CD14-positive monocyte (primary cell): ENCODE data around the gene ATP6V1D. TPM values are rescaled to one million over a fixed set of nuclear protein-coding genes. Genes with fewer than 3 reads are reported as not detected.
A peak's percentile ranks its signal among the peaks of the same experiment; 100 is the strongest.

Source experiments
- DNase-seq, 3 donors: peaks; one replicate each; pipeline ENCODE4 v3.0.0-alpha.2; 2011 to 2022
- H2AFZ ChIP-seq: 2 replicates; pipeline ENCODE4 v1.6.0; 2012; ENCODE audit warnings: mild to moderate bottlenecking, low read depth, low read length, inconsistent platforms; ENCODE audit not compliant: insufficient read depth, poor library complexity, severe bottlenecking
- H3K27ac ChIP-seq, 2 donors: 1 replicate in 1 of 2; 2 replicates in 1 of 2; pipeline ENCODE4 v1.5.1; 2012 to 2013; ENCODE audit warnings: low read length in 2 of 2, control low read depth in 1 of 2, inconsistent platforms in 1 of 2, low read depth in 1 of 2, mild to moderate bottlenecking in 1 of 2
- H3K27me3 ChIP-seq, 2 donors: one replicate each; pipeline versions ENCODE4 v1.6.0 to v1.6.1; 2011 to 2013; ENCODE audit warnings: low read length in 2 of 2; ENCODE audit not compliant: control insufficient read depth in 2 of 2, insufficient read depth in 2 of 2
- H3K36me3 ChIP-seq, 2 donors: replicated peaks in 1 of 2; 1 replicate in 1 of 2; 2 replicates in 1 of 2; pipeline versions ENCODE4 v1.5.1 to v1.6.1; 2012 to 2013; ENCODE audit warnings: low read length in 2 of 2, control low read depth in 1 of 2, inconsistent platforms in 1 of 2, mild to moderate bottlenecking in 1 of 2; ENCODE audit not compliant: insufficient read depth in 2 of 2, control insufficient read depth in 1 of 2
- H3K4me1 ChIP-seq, 2 donors: 1 replicate in 1 of 2; 2 replicates in 1 of 2; pipeline versions ENCODE4 v1.5.1 to v1.6.1; 2012 to 2013; ENCODE audit warnings: low read length in 2 of 2, control low read depth in 1 of 2, inconsistent platforms in 1 of 2, mild to moderate bottlenecking in 1 of 2, moderate library complexity in 1 of 2; ENCODE audit not compliant: insufficient read depth in 2 of 2, control insufficient read depth in 1 of 2
- H3K4me2 ChIP-seq: replicated peaks from 2 replicates; pipeline ENCODE3; 2012; ENCODE audit warnings: low read length, moderate library complexity, mild to moderate bottlenecking; ENCODE audit not compliant: poor library complexity, severe bottlenecking; ENCODE audit errors: extremely low read depth
- H3K4me3 ChIP-seq, 3 experiments: fragments of 200-600 bp in 1 of 3; sonication (generic) in 1 of 3; replicated peaks in 1 of 3; 1 replicate in 2 of 3; 2 replicates in 1 of 3; pipeline ENCODE4 v1.5.1; 2011 to 2013; ENCODE audit warnings: low read length in 3 of 3, mild to moderate bottlenecking in 3 of 3, control low read depth in 2 of 3, low read depth in 2 of 3, inconsistent platforms in 1 of 3, moderate library complexity in 1 of 3
- H3K79me2 ChIP-seq: 2 replicates; pipeline ENCODE4 v1.6.0; 2012; ENCODE audit warnings: mild to moderate bottlenecking, control low read depth, inconsistent platforms, low read length, moderate library complexity; ENCODE audit not compliant: insufficient read depth
- H3K9ac ChIP-seq: 2 replicates; pipeline ENCODE4 v1.6.0; 2017; ENCODE audit warnings: low read length, mild to moderate bottlenecking; ENCODE audit not compliant: insufficient read depth, poor library complexity, severe bottlenecking
- H3K9me3 ChIP-seq, 2 donors: replicated peaks in 1 of 2; 1 replicate in 1 of 2; 2 replicates in 1 of 2; pipeline versions ENCODE4 v1.5.1 to v1.6.1; 2012 to 2013; ENCODE audit warnings: low read length in 2 of 2, control low read depth in 1 of 2; ENCODE audit not compliant: control insufficient read depth in 1 of 2, insufficient read depth in 1 of 2
- H4K20me1 ChIP-seq: 2 replicates; pipeline ENCODE4 v1.6.0; 2012; ENCODE audit warnings: mild to moderate bottlenecking, low read length, control low read depth, moderate library complexity; ENCODE audit not compliant: insufficient read depth
- H3K27ac Mint-ChIP-seq, 7 donors: one replicate each; pipeline ENCODE4 v1.8.0; 2020; ENCODE audit warnings: mild to moderate bottlenecking in 7 of 7, mixed read lengths in 7 of 7, moderate library complexity in 6 of 7, inconsistent platforms in 2 of 7
- H3K27me3 Mint-ChIP-seq, 3 donors: one replicate each; pipeline ENCODE4 v1.8.0; 2021 to 2022; ENCODE audit warnings: low read depth in 3 of 3, mild to moderate bottlenecking in 3 of 3, mixed read lengths in 3 of 3, moderate library complexity in 3 of 3, inconsistent platforms in 1 of 3
- H3K36me3 Mint-ChIP-seq, 2 donors: one replicate each; pipeline ENCODE4 v1.8.0; 2020; ENCODE audit warnings: mixed read lengths in 2 of 2, inconsistent platforms in 1 of 2, mild to moderate bottlenecking in 1 of 2
- H3K4me1 Mint-ChIP-seq: one replicate; pipeline ENCODE4 v1.8.0; 2020; ENCODE audit warnings: mild to moderate bottlenecking, mixed read lengths
- H3K4me3 Mint-ChIP-seq, 2 donors: one replicate each; pipeline ENCODE4 v1.8.0; 2020; ENCODE audit warnings: mild to moderate bottlenecking in 2 of 2, mixed read lengths in 2 of 2, moderate library complexity in 1 of 2
- H3K9me3 Mint-ChIP-seq, 7 donors: one replicate each; pipeline ENCODE4 v1.8.0; 2020 to 2022; ENCODE audit warnings: mixed read lengths in 7 of 7, mild to moderate bottlenecking in 6 of 7, moderate library complexity in 6 of 7, inconsistent platforms in 2 of 7
- CTCF ChIP-seq: fragments of 200-600 bp; IDR thresholded peaks from one replicate; pipeline ENCODE4 v1.8.0; 2022; ENCODE audit warnings: antibody characterized with exemption, mild to moderate bottlenecking
- WGBS: methylation state at CpG from one replicate; pipeline ENCODE4 v1.1.5; 2013; ENCODE audit warnings: missing lambda C conversion rate; ENCODE audit not compliant: insufficient coverage; 5-methylcytosine and 5-hydroxymethylcytosine counted together
- intact Hi-C, 2 donors: fragments of 100-400 bp; cut with micrococcal nuclease; formaldehyde crosslinking; loops; one replicate each; pipeline versions ENCODE4 v1.15.0 to v1.15.1; 2023
- polyA plus RNA-seq, 3 donors: library from polyadenylated mRNA; depleted of rRNA in 1 of 3; unstranded in 2 of 3; stranded (reverse) in 1 of 3; fragments of 300-500 nt in 2 of 3; fragments of >200 nt in 1 of 3; fragmentation: Illumina TruSeq in 2 of 3; gene quantifications; 1 replicate in 2 of 3; 2 replicates in 1 of 3; pipeline ENCODE4 v1.2.3, GENCODE V29; 2012 to 2021

ATP6V1D gene
- polyA plus RNA-seq, 3 donors = 18.4 to 122 (median 94.1) TPM

GRCh38 chr14:67335781-67336180, 23.8 kb downstream of the ATP6V1D start:
- no CpG with 5 or more reads among the region's 2 CpGs for whole genome bisulfite sequencing

GRCh38 chr14:67332468-67332867, 27.1 kb downstream of the ATP6V1D start:
- Histone ChIP-seq H3K36me3 (peaks cover 67 to 70% of the 10 kb centered on the region in 2 donors), H3K79me2 (no peaks in the 10 kb centered on the region), H3K4me1 (no peaks in the 10 kb centered on the region), H3K9ac (no peak overlapping the region), H3K27me3 (no peaks in the 10 kb centered on the region), H3K4me2 (no peak overlapping the region), H3K27ac (no peak overlapping the region), H4K20me1 (no peaks in the 10 kb centered on the region), H2AFZ (no peak overlapping the region), H3K9me3 (no peaks in the 10 kb centered on the region), H3K4me3 (no peak overlapping the region)
- H3K36me3 Mint-ChIP-seq = peaks cover 64 to 78% of the 10 kb centered on the region in 2 donors
- no peak for TF ChIP-seq CTCF
- peaks cover 0 to 4% (median 0%) of the 10 kb centered on the region in 7 donors for H3K9me3 Mint-ChIP-seq
- H3K4me3 Mint-ChIP-seq = no peak overlapping the region
- DNase-seq = no peak
- no peaks in the 10 kb centered on the region for H3K4me1 Mint-ChIP-seq
- peak overlapping the region in 1 of 7 donors; percentile 43 for H3K27ac Mint-ChIP-seq
- 100% methylated on average over 3 of the region's 5 CpGs for WGBS
- H3K27me3 Mint-ChIP-seq = no peaks in the 10 kb centered on the region
- intact Hi-C loops = no loop called here

More at GRCh38 chr14:67335781-67336180, 23.8 kb downstream of the ATP6V1D start:
- TF ChIP-seq CTCF = peak; percentile 29
- Histone ChIP-seq H3K27me3 (no peaks in the 10 kb centered on the region), H4K20me1 (no peaks in the 10 kb centered on the region), H3K27ac (no peak overlapping the region), H3K4me2 (no peak overlapping the region), H2AFZ (no peak overlapping the region), H3K36me3 (peaks cover 94 to 98% of the 10 kb centered on the region in 2 donors), H3K9me3 (no peaks in the 10 kb centered on the region), H3K4me1 (no peaks in the 10 kb centered on the region), H3K79me2 (no peaks in the 10 kb centered on the region), H3K9ac (no peak overlapping the region), H3K4me3 (no peak overlapping the region)
- Mint-ChIP-seq H3K4me1 (no peaks in the 10 kb centered on the region), H3K36me3 (peaks cover 79 to 85% of the 10 kb centered on the region in 2 donors), H3K27ac (no peak overlapping the region), H3K27me3 (no peaks in the 10 kb centered on the region), H3K9me3 (peaks cover 0 to under 1% (median 0%) of the 10 kb centered on the region in 7 donors), H3K4me3 (no peak overlapping the region)
- no peak for DNase-seq
- intact Hi-C loops = no loop called here
